H9 (cell line): ENCODE data around the gene ARID1B. TPM values are rescaled to one million over a fixed set of nuclear protein-coding genes. Genes with fewer than 3 reads are reported as not detected.

ENCODE experiments used
- DNase-seq: peaks from one replicate; pipeline ENCODE4 v3.0.0-alpha.2; 2017
- H2AFZ ChIP-seq: one replicate; pipeline ENCODE4 v1.6.1; 2013; ENCODE audit warnings: mild to moderate bottlenecking, low read length, control low read depth, moderate library complexity
- H2AK5ac ChIP-seq: 2 replicates; pipeline ENCODE4 v1.6.1; 2013; ENCODE audit warnings: low read length, control low read depth, mixed read lengths; ENCODE audit not compliant: insufficient read length
- H2BK120ac ChIP-seq: one replicate; pipeline ENCODE4 v1.6.1; 2013; ENCODE audit warnings: low read depth, mild to moderate bottlenecking, low read length, control low read depth, inconsistent platforms; ENCODE audit not compliant: poor library complexity, severe bottlenecking
- H2BK12ac ChIP-seq: 2 replicates; pipeline ENCODE4 v1.6.1; 2013; ENCODE audit warnings: low read length, control low read depth, mixed read lengths, low read depth; ENCODE audit not compliant: insufficient read length
- H2BK15ac ChIP-seq: 2 replicates; pipeline ENCODE4 v1.6.1; 2013; ENCODE audit warnings: low read depth, low read length, control low read depth
- H2BK20ac ChIP-seq: one replicate; pipeline ENCODE4 v1.6.1; 2013; ENCODE audit warnings: low read depth, mild to moderate bottlenecking, low read length, control low read depth, inconsistent platforms; ENCODE audit not compliant: poor library complexity, severe bottlenecking
- H2BK5ac ChIP-seq: 2 replicates; pipeline ENCODE4 v1.6.1; 2013; ENCODE audit warnings: low read length, control low read depth, mixed read lengths; ENCODE audit not compliant: insufficient read length
- H3K14ac ChIP-seq: 2 replicates; pipeline ENCODE4 v1.6.1; 2013; ENCODE audit warnings: low read length, control low read depth; ENCODE audit not compliant: insufficient read depth
- H3K18ac ChIP-seq: 2 replicates; pipeline ENCODE4 v1.6.1; 2013; ENCODE audit warnings: low read depth, mild to moderate bottlenecking, mixed read lengths, low read length, control low read depth; ENCODE audit not compliant: insufficient read length
- H3K23ac ChIP-seq: 2 replicates; pipeline ENCODE4 v1.6.1; 2013; ENCODE audit warnings: low read length, control low read depth, mixed read lengths, low read depth; ENCODE audit not compliant: insufficient read length
- H3K23me2 ChIP-seq: 2 replicates; pipeline ENCODE4 v1.6.1; 2013; ENCODE audit warnings: low read depth, mild to moderate bottlenecking, mixed read lengths, low read length, control low read depth; ENCODE audit not compliant: insufficient read length, poor library complexity, severe bottlenecking
- H3K27ac ChIP-seq: 2 replicates; pipeline ENCODE4 v1.5.1; 2013; ENCODE audit warnings: low read length, control low read depth, mixed read lengths, low read depth; ENCODE audit not compliant: insufficient read length
- H3K27me3 ChIP-seq: 2 replicates; pipeline ENCODE4 v1.6.1; 2013; ENCODE audit warnings: low read length, control low read depth, inconsistent platforms; ENCODE audit not compliant: insufficient read depth
- H3K4ac ChIP-seq: 2 replicates; pipeline ENCODE4 v1.6.1; 2013; ENCODE audit warnings: low read depth, mild to moderate bottlenecking, control low read depth, inconsistent platforms, low read length, moderate library complexity
- H3K4me1 ChIP-seq: 2 replicates; pipeline ENCODE4 v1.6.1; 2013; ENCODE audit warnings: low read length, control low read depth, inconsistent platforms; ENCODE audit not compliant: insufficient read depth
- H3K4me2 ChIP-seq: 2 replicates; pipeline ENCODE4 v1.6.1; 2013; ENCODE audit warnings: low read length, control low read depth, mixed read lengths; ENCODE audit not compliant: insufficient read length, insufficient read depth
- H3K56ac ChIP-seq: 2 replicates; pipeline ENCODE4 v1.6.1; 2013; ENCODE audit warnings: low read depth, mild to moderate bottlenecking, mixed read lengths, low read length, control low read depth; ENCODE audit not compliant: insufficient read length
- H3K79me1 ChIP-seq: 2 replicates; pipeline ENCODE4 v1.6.1; 2013; ENCODE audit warnings: low read depth, mild to moderate bottlenecking, moderate library complexity, low read length, control low read depth, inconsistent platforms; ENCODE audit not compliant: insufficient read depth, poor library complexity, severe bottlenecking
- H3K79me2 ChIP-seq: 2 replicates; pipeline ENCODE4 v1.6.1; 2013; ENCODE audit warnings: low read length, control low read depth, inconsistent platforms; ENCODE audit not compliant: insufficient read depth
- H3K9ac ChIP-seq: 2 replicates; pipeline ENCODE4 v1.6.1; 2013; ENCODE audit warnings: low read length, control low read depth, mixed read lengths; ENCODE audit not compliant: insufficient read length; ENCODE audit errors: extremely low read depth
- H3K9me3 ChIP-seq: one replicate; pipeline ENCODE4 v1.6.1; 2013; ENCODE audit warnings: low read depth, low read length, inconsistent platforms; ENCODE audit not compliant: control insufficient read depth
- H3T11ph ChIP-seq: one replicate; pipeline ENCODE4 v1.6.1; 2013; ENCODE audit warnings: mild to moderate bottlenecking, low read length, control low read depth, inconsistent platforms
- H4K20me1 ChIP-seq: one replicate; pipeline ENCODE4 v1.6.1; 2013; ENCODE audit not compliant: control insufficient read depth, insufficient read length, insufficient read depth
- H4K5ac ChIP-seq: 2 replicates; pipeline ENCODE4 v1.6.1; 2013; ENCODE audit warnings: low read depth, mild to moderate bottlenecking, mixed read lengths, low read length, control low read depth; ENCODE audit not compliant: insufficient read length
- H4K8ac ChIP-seq: replicated peaks from 2 replicates; pipeline ENCODE4 v1.6.1; 2013; ENCODE audit warnings: low read length, control low read depth, mixed read lengths, low read depth; ENCODE audit not compliant: insufficient read length
- H4K91ac ChIP-seq: 2 replicates; pipeline ENCODE4 v1.6.1; 2013; ENCODE audit warnings: low read depth, mild to moderate bottlenecking, moderate library complexity, mixed read lengths, low read length, control low read depth; ENCODE audit not compliant: insufficient read length
- H3K27ac Mint-ChIP-seq, 3 experiments: 2 replicates in 2 of 3; 3 replicates in 1 of 3; pipeline ENCODE4 v1.8.0; 2020 to 2021; ENCODE audit warnings: mixed read lengths in 3 of 3, mild to moderate bottlenecking in 1 of 3, moderate library complexity in 1 of 3
- H3K27me3 Mint-ChIP-seq: 2 replicates; pipeline ENCODE4 v1.8.0; 2021; ENCODE audit warnings: low read depth, mild to moderate bottlenecking, moderate library complexity, mixed read lengths
- H3K36me3 Mint-ChIP-seq, 3 experiments: 2 replicates in 2 of 3; 3 replicates in 1 of 3; pipeline ENCODE4 v1.8.0; 2020 to 2021; ENCODE audit warnings: low read depth in 3 of 3, mixed read lengths in 3 of 3; ENCODE audit not compliant: insufficient read depth in 1 of 3
- H3K4me1 Mint-ChIP-seq, 2 experiments: 2 replicates each; pipeline ENCODE4 v1.8.0; 2020; ENCODE audit warnings: mixed read lengths in 2 of 2
- H3K4me3 Mint-ChIP-seq, 2 experiments: 2 replicates in 1 of 2; 3 replicates in 1 of 2; pipeline ENCODE4 v1.8.0; 2020 to 2021; ENCODE audit warnings: mild to moderate bottlenecking in 2 of 2, mixed read lengths in 2 of 2, moderate library complexity in 1 of 2
- H3K9me3 Mint-ChIP-seq, 2 experiments: 2 replicates in 1 of 2; 3 replicates in 1 of 2; pipeline ENCODE4 v1.8.0; 2020; ENCODE audit warnings: mild to moderate bottlenecking in 2 of 2, mixed read lengths in 2 of 2, moderate library complexity in 1 of 2
- CTCF ChIP-seq: fragments of 200-600 bp; sonication (generic); conservative IDR thresholded peaks from 3 replicates; pipeline ENCODE4 v1.8.0; 2021; ENCODE audit warnings: antibody characterized with exemption, mild to moderate bottlenecking
- WGBS: extraction: QIAGEN DNeasy Blood & Tissue Kit; methylation state at CpG from one replicate; pipeline ENCODE4 v1.1.7; 2013; ENCODE audit warnings: missing lambda C conversion rate, low lambda C conversion rate, mixed read lengths; ENCODE audit not compliant: insufficient read length; ENCODE audit errors: extremely low coverage; 5-methylcytosine and 5-hydroxymethylcytosine counted together
- total RNA-seq: library from RNA; stranded (reverse); gene quantifications from 2 replicates; pipeline ENCODE4 v1.2.1, GENCODE V29; 2021

ARID1B gene
- total RNA-seq, 1 experiment from 2014 or later: 88.2 TPM

DNA sequence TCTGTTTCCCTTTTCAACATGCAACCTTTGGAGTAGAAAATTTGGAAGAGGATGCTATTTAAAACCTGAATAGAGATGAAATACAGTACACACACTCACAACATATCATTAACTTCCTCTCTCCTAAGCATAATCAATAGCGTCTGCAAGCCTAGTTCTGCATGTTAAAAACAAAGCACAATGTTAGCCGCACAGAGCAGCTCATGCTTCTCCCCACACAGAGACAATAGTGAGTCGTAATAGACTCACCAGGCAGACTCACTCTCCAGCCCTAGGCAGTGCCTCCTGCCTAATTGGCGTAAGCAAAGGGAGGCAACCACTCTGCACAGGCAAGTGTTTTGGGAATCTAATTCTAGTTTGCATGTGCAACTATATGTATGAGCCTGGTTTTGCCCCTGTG, 45.8 kb upstream of the ARID1B start:
- H2BK12ac ChIP-seq: no peak overlapping the region
- H3T11ph ChIP-seq: no peak overlapping the region
- H4K8ac ChIP-seq: no peak overlapping the region
- no peak overlapping the region for H2AFZ ChIP-seq
- no peak overlapping the region for H3K27ac ChIP-seq
- H3K27me3 ChIP-seq: no peaks in the 10 kb centered on the region
- Mint-ChIP-seq H3K36me3 (no peaks in the 10 kb centered on the region), H3K9me3 (no peaks in the 10 kb centered on the region), H3K27ac (no peak overlapping the region), H3K4me3 (no peak overlapping the region; a peak in 1 of 5 replicates), H3K4me1 (peaks cover 4 to 6% of the 10 kb centered on the region in 2 experiments; a peak in 1 of 4 replicates), H3K27me3 (no peaks in the 10 kb centered on the region)
- no peak overlapping the region for H3K4ac ChIP-seq
- H2AK5ac ChIP-seq: no peak overlapping the region
- H3K56ac ChIP-seq: no peak overlapping the region
- H2BK20ac ChIP-seq: no peak overlapping the region
- H4K5ac ChIP-seq: no peak overlapping the region
- H3K79me2 ChIP-seq: no peaks in the 10 kb centered on the region
- no peak overlapping the region for H4K91ac ChIP-seq
- H3K18ac ChIP-seq: no peak overlapping the region
- H3K4me2 ChIP-seq: no peak overlapping the region
- no peak overlapping the region for H2BK5ac ChIP-seq
- no peaks in the 10 kb centered on the region for H3K23me2 ChIP-seq
- no peak overlapping the region for H2BK15ac ChIP-seq
- no peak overlapping the region for H3K23ac ChIP-seq
- no peaks in the 10 kb centered on the region for H3K4me1 ChIP-seq
- no peaks in the 10 kb centered on the region for H4K20me1 ChIP-seq
- H3K9me3 ChIP-seq: no peaks in the 10 kb centered on the region
- H2BK120ac ChIP-seq: no peak overlapping the region
- no peaks in the 10 kb centered on the region for H3K79me1 ChIP-seq
- no peak for DNase-seq
- H3K9ac ChIP-seq: no peak overlapping the region
- TF ChIP-seq CTCF: no peak
- no CpG with 5 or more reads among the region's 4 CpGs for WGBS
- no peak overlapping the region for H3K14ac ChIP-seq
